Raji (cell line): Measurements from ENCODE around the gene C16orf89.

ENCODE experiments used
- POLR2A ChIP-seq: IDR thresholded peaks from 2 replicates; pipeline ENCODE4 v1.6.1; 2011; ENCODE audit warnings: low read depth, low read length, control low read depth; ENCODE audit not compliant: insufficient read depth

The C16orf89 gene

DNA sequence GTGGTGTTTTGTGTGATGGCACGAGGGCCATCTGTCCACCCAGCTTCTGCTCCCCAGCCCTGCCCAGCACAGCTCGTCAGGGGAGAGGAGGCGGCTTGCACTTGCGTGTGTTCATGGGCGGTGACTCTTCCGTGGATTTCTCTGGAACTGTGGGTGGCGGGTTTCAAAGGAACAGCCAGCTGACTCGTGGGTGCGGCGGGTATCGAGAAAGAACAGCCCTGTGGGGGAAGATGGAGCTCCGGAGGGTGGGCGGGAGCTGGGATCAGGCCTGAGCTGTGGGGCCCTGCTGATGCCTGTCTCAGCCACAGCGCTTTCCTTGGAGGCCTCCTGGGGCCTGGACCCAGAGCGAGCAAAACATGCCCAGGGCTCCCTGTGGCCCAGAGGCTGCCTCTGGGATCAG lies 45.2 kb downstream of the C16orf89 start:
- TF ChIP-seq POLR2A = no peak

DNA sequence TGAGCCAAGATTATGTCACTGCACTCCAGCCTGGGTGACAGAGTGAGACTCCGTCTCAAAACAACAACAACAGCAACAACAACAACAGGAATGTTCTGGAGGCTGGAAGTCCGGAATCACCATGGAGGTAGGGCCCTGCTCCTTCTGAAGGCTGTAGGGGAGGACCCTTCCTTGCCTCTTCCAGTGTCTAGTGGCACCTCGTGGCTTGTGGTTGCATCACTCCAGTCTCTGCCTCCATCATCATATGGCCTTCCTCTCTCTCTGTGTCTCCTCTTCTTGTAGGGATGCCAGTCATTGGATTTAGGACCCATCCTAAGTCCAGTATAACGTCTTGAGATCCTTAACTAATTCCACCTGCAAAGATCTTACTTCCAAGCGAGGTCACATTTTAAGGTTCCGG lies 46.0 kb downstream of the C16orf89 start:
- no peak for TF ChIP-seq POLR2A

DNA sequence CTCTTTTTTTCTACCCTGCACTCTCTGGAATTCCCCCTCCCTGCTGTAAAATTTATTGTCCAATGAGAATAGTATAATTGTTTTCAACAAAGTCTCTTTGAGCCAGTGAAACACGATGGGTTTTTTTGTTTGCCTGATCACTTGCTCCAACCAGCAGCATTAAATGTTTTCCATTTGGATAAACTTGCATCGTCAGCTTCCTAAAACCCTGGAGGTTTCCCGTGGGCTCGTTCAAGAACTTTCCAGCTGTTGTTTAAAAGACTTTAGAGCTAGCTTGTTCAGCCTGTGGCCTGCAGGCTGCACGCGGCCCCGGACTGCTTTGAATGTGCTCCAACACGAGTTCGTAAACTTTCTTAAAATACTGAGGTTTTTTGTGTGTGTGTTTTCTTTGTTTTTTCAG lies 47.0 kb downstream of the C16orf89 start:
- no peak for TF ChIP-seq POLR2A

DNA sequence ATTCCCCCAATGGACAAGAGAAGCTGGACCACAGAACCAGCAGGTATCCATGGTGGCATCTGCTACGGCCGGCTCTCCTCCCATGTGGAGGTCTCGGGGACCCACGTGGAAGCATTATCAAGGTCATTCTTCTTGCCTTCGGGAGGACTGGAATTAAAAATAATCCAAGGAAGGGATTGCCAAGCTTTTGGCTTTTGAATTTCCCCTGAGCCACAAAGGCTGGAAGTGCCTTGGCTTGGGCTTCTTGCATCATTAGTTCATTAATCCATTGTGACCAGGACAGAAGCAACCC lies 48.1 kb downstream of the C16orf89 start:
- no peak for TF ChIP-seq POLR2A

DNA sequence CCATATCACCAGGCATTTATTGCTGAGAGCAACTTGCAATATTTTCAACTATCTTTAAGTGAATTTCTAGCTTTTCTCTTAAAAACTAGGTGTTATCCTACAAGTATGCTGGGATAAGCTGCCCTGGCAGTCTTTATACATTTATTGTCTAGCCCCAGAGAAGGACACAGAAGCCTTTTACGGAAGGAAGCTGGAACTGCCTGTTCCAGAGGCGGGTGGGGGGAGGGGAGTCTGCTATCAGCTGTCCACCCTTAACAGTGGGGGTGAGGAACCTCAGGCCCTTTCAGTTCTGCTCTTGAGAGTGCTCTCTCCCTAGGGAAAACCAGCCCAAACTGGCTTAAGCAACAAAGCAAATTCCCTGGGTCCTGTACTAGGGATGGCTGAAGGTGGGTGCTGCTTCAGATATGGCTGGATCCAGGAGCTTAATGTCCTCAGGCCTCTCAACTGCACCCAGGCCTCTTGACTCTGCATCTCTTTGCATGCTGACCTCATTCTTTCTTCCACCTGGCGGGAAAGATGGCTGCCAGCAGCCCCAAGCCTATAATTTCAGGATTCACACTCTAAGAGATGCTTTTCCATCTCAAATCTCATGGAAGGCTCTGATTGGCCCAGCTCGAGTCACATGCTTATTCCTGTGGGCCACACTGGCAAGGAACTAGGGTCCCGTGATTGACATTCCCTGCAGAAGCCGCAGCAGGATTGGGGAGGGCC lies 48.6 kb downstream of the C16orf89 start:
- TF ChIP-seq POLR2A = no peak

DNA sequence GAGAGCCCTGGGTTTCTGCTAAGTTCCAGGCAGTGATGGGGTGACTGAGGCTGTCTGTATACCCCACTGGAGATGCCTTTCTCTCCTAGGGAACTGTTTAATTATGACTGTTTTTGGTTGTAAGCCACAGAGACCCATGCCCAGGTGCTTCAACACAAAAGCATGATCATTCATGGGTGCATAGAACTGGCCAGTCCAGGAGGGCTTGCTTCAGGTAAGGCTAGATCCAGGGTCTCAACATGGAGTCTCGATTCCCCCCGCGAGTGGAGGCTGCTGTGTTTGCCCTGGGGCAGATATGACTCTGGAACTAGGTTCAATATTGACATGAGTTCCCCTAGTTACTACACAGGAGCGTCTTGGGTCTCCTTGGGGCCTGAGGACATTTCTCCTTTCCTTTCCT lies 49.9 kb downstream of the C16orf89 start:
- no peak for TF ChIP-seq POLR2A

DNA sequence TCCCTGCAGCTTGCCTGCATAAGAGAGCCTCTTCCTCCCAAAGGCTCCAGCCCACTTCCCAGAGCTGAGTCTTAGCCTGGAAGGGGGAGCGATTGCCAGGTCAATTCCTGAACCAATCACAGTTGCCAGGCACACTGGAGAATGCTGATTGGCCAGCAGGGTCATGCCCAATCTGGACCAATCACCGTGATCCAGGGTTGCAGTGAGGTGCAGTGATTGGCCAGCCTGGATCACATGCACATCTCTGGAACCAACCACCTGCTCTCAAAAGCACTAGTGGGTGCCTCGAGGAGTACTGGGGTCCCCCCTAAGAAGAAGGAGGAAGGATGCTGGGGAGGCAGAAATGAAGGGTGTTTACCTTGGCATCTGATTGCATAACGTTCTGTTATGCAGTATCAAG lies 50.4 kb downstream of the C16orf89 start:
- TF ChIP-seq POLR2A = no peak

DNA sequence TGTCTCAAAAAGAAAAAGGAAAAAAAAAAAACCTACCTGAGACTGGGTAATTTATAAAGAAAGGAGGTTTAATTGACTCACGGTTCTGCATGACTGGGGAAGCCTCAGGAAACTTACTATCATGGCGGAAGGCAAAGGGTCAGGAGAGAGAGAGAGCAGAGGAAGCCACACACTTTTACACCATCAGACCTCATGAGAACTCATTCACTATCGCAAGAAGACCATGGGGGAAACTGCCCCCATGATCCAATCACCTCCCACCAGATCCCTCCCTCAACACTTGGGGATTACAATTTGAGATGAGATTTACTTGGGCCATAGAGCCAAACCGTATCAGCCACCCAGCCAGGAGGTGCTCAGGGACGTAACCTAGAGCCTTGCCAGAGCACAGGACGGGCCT lies 52.9 kb downstream of the C16orf89 start:
- TF ChIP-seq POLR2A = no peak

DNA sequence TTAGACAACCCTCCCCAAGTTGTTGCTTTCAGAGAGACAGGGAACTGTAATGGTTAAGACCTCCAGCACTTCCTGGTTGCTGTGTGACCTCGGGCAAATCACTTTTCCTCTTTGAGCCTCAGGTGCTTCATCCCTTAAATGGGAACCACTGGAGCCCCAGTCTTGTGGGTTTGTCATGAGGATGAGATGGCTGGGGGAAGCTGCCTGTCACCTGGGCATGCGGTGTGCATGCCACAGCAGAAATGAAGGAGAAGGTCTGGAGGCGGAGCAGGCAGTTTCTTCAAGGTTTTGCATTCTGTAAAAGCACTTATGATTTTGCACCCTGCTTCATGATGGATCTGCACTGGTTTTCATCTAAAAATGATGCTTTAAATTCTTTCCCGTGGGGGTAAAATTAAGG lies 54.1 kb downstream of the C16orf89 start:
- no peak for TF ChIP-seq POLR2A

DNA sequence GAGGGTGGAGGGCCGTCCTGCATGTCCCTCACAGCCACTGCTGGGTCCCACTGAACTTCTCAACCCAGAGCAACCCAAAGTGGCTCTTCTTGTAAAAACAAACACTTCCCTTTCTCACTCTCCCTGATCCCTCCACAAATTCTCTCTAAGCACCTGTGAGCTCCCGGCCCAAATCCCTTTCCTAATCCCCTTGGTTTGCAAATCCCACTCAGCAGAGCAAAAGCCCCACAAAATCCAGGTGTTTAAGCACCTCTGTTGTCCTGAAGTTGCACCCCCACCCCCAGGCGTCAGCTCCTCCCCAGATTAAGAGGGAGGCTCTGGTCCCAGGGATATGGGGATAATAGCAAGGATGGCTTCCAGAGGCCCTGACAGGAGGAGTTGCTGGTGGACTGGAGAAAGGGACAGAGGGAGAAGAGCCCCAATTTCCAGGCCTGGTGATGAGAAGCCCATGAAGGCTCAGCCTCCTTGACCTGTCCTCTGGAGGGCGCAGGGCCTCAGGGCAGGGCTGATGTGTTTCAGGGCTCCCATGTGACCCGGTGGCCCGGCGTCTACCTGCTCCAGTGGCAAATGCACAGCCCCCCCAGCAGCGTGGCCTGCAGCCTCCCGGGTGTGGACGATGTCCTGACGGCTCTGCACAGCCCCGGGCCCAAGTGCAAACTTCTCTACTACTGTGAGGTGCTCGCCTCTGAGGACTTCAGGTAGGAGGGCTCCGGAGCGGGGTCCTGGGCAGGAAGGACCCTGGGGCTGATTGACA lies 55.0 kb downstream of the C16orf89 start:
- TF ChIP-seq POLR2A = no peak

DNA sequence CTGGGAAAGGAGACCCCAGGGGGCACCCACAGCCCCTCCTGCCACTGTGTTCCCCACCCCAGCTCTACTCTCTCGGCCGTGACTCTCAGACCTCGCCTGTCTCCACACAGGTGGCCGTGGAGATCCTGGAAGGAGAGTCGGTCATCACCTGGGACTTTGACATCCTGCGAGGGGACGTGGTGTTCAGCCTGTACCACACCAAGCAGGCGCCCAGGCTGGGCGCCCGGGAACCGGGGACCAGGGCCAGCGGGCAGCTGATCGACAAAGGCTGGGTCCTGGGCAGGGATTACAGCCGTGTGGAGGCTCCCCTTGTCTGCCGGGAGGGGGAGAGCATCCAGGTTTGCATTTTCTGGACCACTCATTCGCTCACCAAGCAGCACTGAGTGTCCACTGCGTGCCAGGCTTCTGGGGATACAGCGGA lies 57.4 kb downstream of the C16orf89 start:
- no peak for TF ChIP-seq POLR2A

DNA sequence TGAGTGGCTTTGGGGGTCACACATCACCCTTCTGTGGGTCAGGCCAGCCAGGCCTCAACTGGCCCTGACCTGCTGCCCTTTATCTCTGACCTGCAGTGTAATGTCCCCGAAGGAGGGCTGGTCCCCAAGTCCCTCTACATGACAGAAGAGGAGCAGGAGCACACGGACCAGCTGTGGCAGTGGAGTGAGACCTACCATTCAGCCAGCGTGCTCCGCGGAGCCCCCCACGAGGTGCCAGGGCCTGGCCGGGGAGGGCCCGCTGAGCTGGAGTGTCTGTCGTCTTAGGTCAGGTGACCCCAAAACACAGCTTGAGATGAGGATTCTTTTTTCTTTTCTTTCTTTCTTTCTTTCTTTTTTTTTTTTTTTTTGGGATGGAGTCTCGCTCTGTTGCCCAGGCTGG lies 58.5 kb downstream of the C16orf89 start:
- no peak for TF ChIP-seq POLR2A

DNA sequence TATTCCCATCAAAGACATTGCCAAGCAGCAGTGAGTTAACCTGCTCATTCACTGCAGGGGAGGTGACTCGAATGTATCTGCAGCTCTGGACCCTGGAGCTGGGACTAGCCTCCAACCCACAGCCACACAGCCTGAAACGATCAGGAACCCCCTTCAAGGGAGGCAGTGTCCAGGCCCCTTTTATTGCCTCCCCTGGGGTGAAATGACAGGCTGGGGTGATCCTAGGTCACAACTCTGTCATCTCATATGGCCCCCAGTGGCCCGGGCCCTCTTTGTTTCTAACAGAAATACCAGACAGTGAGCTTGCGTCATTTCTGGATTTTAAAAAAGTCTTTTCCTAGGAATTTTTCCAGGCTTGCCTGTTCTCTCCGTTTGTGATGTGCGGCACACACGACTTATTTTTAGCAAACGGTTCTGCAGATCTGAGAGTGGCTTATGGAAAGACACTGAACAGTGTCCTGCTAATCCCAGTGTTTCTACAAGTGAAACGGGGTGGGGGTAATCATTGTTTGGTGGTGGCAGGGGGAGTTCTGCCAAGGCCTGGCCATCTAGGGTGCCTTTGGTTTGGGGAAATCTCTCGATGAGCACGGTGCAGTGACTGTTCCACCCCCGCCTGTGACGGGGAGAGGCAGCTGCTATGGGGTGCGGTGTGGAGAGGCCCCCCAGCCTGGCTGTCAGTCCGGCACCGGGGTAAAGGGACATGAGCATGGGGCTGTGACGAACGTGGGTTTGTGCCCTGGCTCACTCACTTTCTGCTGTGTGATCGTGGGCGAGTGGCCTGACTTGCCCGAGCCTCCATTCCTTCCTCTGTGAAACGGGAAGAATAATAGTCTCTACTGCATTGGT lies 59.2 kb downstream of the C16orf89 start:
- TF ChIP-seq POLR2A = no peak

DNA sequence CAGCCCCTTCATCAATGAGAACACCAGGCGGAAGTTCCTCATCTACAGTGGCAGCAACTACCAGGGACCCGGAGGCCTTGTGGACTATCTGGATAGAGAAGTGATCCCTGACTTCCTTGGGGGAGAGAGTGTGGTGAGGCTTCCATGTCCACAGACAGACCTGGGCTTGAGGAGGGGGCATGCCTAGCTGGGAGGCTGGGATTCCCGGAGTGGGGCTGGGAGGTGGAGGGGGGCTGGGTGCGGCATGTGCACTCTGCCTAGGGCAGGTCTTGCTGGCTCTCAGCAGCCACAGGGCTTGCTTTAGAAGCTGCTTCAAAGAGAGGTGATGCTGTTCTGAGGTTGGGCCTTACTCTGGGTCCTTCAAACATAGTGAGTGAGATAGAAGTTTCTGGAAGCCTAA lies 59.8 kb downstream of the C16orf89 start:
- no peak for TF ChIP-seq POLR2A

DNA sequence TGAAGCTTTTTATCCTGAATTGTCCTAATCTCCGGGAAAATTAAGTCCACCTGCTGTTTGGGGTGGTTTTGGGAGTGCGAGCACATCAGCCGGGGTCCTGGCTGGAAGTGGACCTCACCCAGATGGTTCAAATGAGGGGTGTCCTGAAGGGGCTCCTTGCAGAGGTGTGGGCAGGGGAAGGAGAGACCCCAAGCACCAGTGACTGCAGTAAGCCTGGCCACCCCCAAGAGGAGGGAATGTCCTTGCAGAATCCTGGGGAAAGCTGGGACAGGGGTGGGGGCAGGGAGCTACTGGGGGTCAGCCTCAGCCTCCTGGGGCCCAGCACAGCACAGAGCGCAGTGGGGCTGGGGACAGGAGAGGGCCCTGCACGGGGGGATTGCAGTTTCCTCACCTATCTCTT lies 61.4 kb downstream of the C16orf89 start:
- no peak for TF ChIP-seq POLR2A

DNA sequence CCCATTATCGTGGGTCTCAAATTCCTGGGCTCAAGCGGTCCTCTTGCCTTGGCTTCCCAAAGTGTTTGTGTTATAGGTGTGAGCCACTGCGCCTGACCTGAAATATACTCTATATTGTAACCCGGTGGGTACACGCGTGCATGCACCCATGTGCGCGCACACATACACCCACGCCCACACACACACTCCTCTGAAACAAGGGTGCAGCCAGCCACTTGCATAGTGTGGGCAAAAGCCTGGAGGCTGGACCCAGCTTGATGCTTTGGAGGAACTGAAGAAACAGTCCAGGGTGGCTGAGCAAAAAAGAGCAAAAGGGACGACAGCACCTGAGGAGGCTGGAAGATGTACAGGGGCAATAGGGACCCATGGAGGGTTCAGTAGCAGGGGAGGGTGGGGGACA lies 61.9 kb downstream of the C16orf89 start:
- no peak for TF ChIP-seq POLR2A

DNA sequence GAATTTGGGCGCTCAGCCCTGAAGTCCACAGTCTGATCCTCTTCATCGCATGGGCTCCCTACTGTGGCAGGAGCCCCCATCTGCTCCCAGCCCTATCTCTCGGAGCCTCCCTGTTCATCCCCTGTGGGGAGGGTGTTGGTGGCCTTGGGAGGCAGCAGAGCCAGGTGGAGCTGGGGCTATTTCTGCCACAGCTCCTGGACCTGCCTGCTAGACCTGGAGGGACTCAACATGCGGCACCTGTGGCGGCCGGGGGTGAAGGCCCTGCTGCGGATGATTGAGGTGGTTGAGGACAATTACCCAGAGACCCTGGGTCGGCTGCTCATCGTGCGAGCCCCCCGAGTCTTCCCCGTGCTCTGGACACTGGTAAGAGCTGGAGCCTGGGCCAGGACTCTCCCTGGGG lies 62.5 kb downstream of the C16orf89 start:
- TF ChIP-seq POLR2A = no peak

DNA sequence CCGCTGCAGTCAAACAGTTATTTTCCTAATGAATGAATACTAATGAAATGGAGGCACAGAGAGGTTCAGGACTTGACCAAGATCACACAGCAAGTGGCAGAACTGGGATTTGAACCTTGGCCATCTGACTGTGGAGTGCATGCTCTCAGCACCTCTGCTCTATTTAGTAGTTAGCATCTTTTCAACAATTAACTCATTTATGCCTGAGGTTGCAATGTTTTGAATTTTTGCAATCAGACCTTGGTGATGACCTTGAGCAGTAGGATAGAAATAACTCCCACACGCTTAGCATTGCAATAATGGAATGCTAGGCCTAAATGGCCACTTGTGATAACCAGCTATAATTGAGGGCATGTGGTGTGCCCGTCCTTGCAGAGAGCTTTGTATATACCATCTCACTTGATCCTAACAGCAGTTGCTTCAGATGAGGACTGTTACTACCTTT lies 63.0 kb downstream of the C16orf89 start:
- TF ChIP-seq POLR2A = no peak
